Stomach (tissue), 4 donors: ENCODE results near the gene FLRT1.

Source experiments
- CTCF ChIP-seq, 7 experiments: fragments of 450-650 bp in 4 of 7; fragments of 200-600 bp in 3 of 7; sonication (generic) in 3 of 7; IDR thresholded peaks; one replicate each; pipeline ENCODE4 v1.5.1; 2016 to 2019; ENCODE audit warnings: antibody characterized with exemption in 7 of 7, control low read depth in 2 of 7, mild to moderate bottlenecking in 1 of 7
- EP300 ChIP-seq: sonication (generic); formaldehyde crosslinking; IDR thresholded peaks from one replicate; pipeline ENCODE4 v1.6.1; 2017; ENCODE audit warnings: antibody characterized with exemption
- POLR2AphosphoS5 ChIP-seq, 3 donors: sonication (generic); formaldehyde crosslinking; IDR thresholded peaks; one replicate each; pipeline ENCODE4 v1.6.1; 2016; ENCODE audit warnings: antibody characterized with exemption in 3 of 3

GRCh38 chr11:64027651-64028397 is 7.9 kb upstream of the FLRT1 start:
- no peak for TF ChIP-seq CTCF (IDR thresholded peaks at IDR 0.05)
- no peak for TF ChIP-seq EP300
- TF ChIP-seq POLR2AphosphoS5 (IDR thresholded peaks at IDR 0.05): no peak
